Heart left ventricle (tissue), 13 donors: ENCODE results near the gene CTNNA3.

ENCODE experiments used
- POLR2A ChIP-seq, 2 donors: fragments of 450-650 bp; IDR thresholded peaks; one replicate each; pipeline ENCODE4 v1.6.1; 2017; ENCODE audit warnings: antibody characterized with exemption in 2 of 2, mild to moderate bottlenecking in 2 of 2, moderate library complexity in 2 of 2
- TF ChIP-seq, protein P1 (sequence below), 12 donors: fragments of 200-600 bp; sonication (generic) in 4 of 12; IDR thresholded peaks; one replicate each; pipeline versions ENCODE4 v1.5.0 to v1.8.0; 2018 to 2022; ENCODE audit warnings: antibody characterized with exemption in 12 of 12, mild to moderate bottlenecking in 5 of 12
- donor health status: ischemic (EF 13 %, LVEDD 7.1; RV severe dilation, severe dysfunction).
- donor health status: DM: no; HTN: yes; CAD: no.
- donor health status: DM: no; HTN: no; CAD: no.
- donor health status: ischemic (EF 25% LVEDD 6.9; RV normal size, moderate dysfunction).
- donor health status: ischemic (EF 25% LVEDD 5.7; RV mildly dilated, moderate dysfunction).
- donor health status: ischemic (EF 35%, LVEDD 5.7; RV mildly dilated, moderate dysfunction).
- donor health status: nonischemic (EF 11% LVEDD 7.7; RV severe dilation, severe dysfunction).
- donor health status: DM: yes; HTN: yes; CAD: no.
- donor health status: PGD.
- donor health status: ischemic (EF 29% LVEDD 5.4; RV normal size, mild dysfunction).
- donor health status: nonischemic (EF 23%, LVEDD 6.1; RV moderate dilation, normal function).

GRCh38 chr10:66277481-66277880, 1418.5 kb downstream of the CTNNA3 start:
- TF ChIP-seq, protein P1, sequence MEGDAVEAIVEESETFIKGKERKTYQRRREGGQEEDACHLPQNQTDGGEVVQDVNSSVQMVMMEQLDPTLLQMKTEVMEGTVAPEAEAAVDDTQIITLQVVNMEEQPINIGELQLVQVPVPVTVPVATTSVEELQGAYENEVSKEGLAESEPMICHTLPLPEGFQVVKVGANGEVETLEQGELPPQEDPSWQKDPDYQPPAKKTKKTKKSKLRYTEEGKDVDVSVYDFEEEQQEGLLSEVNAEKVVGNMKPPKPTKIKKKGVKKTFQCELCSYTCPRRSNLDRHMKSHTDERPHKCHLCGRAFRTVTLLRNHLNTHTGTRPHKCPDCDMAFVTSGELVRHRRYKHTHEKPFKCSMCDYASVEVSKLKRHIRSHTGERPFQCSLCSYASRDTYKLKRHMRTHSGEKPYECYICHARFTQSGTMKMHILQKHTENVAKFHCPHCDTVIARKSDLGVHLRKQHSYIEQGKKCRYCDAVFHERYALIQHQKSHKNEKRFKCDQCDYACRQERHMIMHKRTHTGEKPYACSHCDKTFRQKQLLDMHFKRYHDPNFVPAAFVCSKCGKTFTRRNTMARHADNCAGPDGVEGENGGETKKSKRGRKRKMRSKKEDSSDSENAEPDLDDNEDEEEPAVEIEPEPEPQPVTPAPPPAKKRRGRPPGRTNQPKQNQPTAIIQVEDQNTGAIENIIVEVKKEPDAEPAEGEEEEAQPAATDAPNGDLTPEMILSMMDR (IDR thresholded peaks at IDR 0.05): peak in 1 of 12 donors; percentile 13
- TF ChIP-seq POLR2A (IDR thresholded peaks at IDR 0.05): no peak
